Natural killer cell (primary cell): ENCODE data around the gene LYAR. TPM values are rescaled to one million over a fixed set of nuclear protein-coding genes. Genes with fewer than 3 reads are reported as not detected.
A peak's percentile ranks its signal among the peaks of the same experiment; 100 is the strongest.
"Not testable (repeated sequence)": the region's sequence is repeated elsewhere in the genome, so short reads cannot be mapped to it uniquely, and the experiment has no call there.

Experiments
- ATAC-seq, 3 donors: fragments of 150-1000 bp in 2 of 3; fragments of 200-7000 bp in 1 of 3; cut with Tn5 transposase; 1 replicate in 1 of 3; 2 replicates in 2 of 3; pipeline ENCODE4 v1.10.0; 2021; ENCODE audit warnings: mild to moderate bottlenecking in 2 of 3, moderate library complexity in 2 of 3
- DNase-seq, 2 donors: peaks; one replicate each; pipeline versions ENCODE4 v3.0.0 to v3.0.0-alpha.2; 2013 to 2021; ENCODE audit warnings: mixed read lengths in 1 of 2
- H3K27ac ChIP-seq: one replicate; pipeline ENCODE4 v1.5.1; 2013; ENCODE audit warnings: mild to moderate bottlenecking, low read length
- H3K27me3 ChIP-seq: one replicate; pipeline ENCODE4 v1.6.1; 2013; ENCODE audit warnings: low read length; ENCODE audit not compliant: control insufficient read depth, insufficient read depth
- H3K36me3 ChIP-seq: one replicate; pipeline ENCODE4 v1.6.1; 2013; ENCODE audit warnings: low read length; ENCODE audit not compliant: control insufficient read depth, insufficient read depth
- H3K4me1 ChIP-seq: one replicate; pipeline ENCODE4 v1.6.1; 2013; ENCODE audit warnings: low read length; ENCODE audit not compliant: control insufficient read depth, insufficient read depth
- H3K4me3 ChIP-seq: one replicate; pipeline ENCODE4 v1.5.1; 2013; ENCODE audit warnings: low read length
- H3K9me3 ChIP-seq: one replicate; pipeline ENCODE4 v1.6.1; 2013; ENCODE audit warnings: low read length; ENCODE audit not compliant: control insufficient read depth, insufficient read depth
- H3K27ac Mint-ChIP-seq, 2 donors: one replicate each; pipeline ENCODE4 v1.8.0; 2022; ENCODE audit warnings: mild to moderate bottlenecking in 2 of 2, mixed read lengths in 2 of 2, moderate library complexity in 1 of 2
- H3K27me3 Mint-ChIP-seq, 2 donors: one replicate each; pipeline ENCODE4 v1.8.0; 2022; ENCODE audit warnings: low read depth in 2 of 2, mixed read lengths in 2 of 2
- H3K36me3 Mint-ChIP-seq: one replicate; pipeline ENCODE4 v1.8.0; 2022; ENCODE audit warnings: mixed read lengths
- H3K4me1 Mint-ChIP-seq, 2 donors: one replicate each; pipeline ENCODE4 v1.8.0; 2022; ENCODE audit warnings: mixed read lengths in 2 of 2
- H3K4me3 Mint-ChIP-seq: one replicate; pipeline ENCODE4 v1.8.0; 2022; ENCODE audit warnings: mild to moderate bottlenecking, moderate library complexity, mixed read lengths
- H3K9me3 Mint-ChIP-seq, 2 donors: one replicate each; pipeline ENCODE4 v1.8.0; 2022; ENCODE audit warnings: mixed read lengths in 2 of 2
- CTCF ChIP-seq: fragments of 200-600 bp; IDR thresholded peaks from one replicate; pipeline ENCODE4 v1.8.0; 2022; ENCODE audit warnings: antibody characterized with exemption
- WGBS: methylation state at CpG from one replicate; pipeline ENCODE4 v1.1.7; 2013; ENCODE audit warnings: missing lambda C conversion rate; ENCODE audit not compliant: insufficient coverage; 5-methylcytosine and 5-hydroxymethylcytosine counted together
- intact Hi-C: fragments of 100-400 bp; cut with micrococcal nuclease; formaldehyde crosslinking; loops from one replicate; pipeline ENCODE4 v1.14.2; 2022
- total RNA-seq, 4 donors: library from RNA; stranded (reverse); fragments of 120-200 nt in 1 of 4; gene quantifications; one replicate each; pipeline versions ENCODE4 v1.2.3 to v1.2.4, GENCODE V29; 2013 to 2022

Gene LYAR
- total RNA-seq, 3 donors from 2014 or later (not counting 1 experiment from before 2014, with no cell fraction given), result 42.9 to 81.1 (median 55.8) TPM

DNA sequence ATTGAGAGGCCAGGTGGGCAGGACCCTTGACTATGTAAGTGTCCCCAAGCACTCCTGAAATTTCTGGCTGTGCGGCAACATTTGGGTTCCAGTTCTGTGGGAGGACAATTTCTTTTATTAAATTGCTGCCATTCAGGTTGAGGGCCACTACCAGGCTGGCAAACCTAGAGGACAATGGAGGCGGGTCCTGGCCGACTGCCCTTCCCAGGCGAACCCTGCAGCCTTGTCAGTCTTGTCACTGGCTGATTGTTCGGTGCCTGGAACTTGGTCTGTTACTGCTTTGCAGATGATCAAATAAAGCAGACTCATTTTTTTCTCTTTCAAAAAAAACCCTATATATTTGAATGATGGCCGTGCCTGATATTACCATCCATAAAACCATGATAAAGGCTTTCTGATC is 35.3 kb downstream of the LYAR start:
- H3K4me1 ChIP-seq, result no peaks in the 10 kb centered on the region
- ATAC-seq, result no peak
- no peak overlapping the region for H3K27ac Mint-ChIP-seq

GRCh38 chr4:4254199-4254598 is 35.8 kb downstream of the LYAR start:
- 89% methylated on average over 11 of the region's 11 CpGs for WGBS

More for the DNA sequence above, 35.3 kb downstream of the LYAR start:
- Histone ChIP-seq H3K4me3 (no peak overlapping the region), H3K27me3 (no peaks in the 10 kb centered on the region), H3K36me3 (no peaks in the 10 kb centered on the region), H3K27ac (no peak overlapping the region), H3K9me3 (no peaks in the 10 kb centered on the region)
- Mint-ChIP-seq H3K9me3 (no peaks in the 10 kb centered on the region), H3K27me3 (peaks cover 0 to 3% of the 10 kb centered on the region in 2 donors), H3K36me3 (no peaks in the 10 kb centered on the region), H3K4me1 (no peaks in the 10 kb centered on the region), H3K4me3 (no peak overlapping the region)
- intact Hi-C loops, result no loop called here
- 84% methylated on average over 6 of the region's 6 CpGs for WGBS
- no peak for TF ChIP-seq CTCF
- DNase-seq, result no peak

DNA sequence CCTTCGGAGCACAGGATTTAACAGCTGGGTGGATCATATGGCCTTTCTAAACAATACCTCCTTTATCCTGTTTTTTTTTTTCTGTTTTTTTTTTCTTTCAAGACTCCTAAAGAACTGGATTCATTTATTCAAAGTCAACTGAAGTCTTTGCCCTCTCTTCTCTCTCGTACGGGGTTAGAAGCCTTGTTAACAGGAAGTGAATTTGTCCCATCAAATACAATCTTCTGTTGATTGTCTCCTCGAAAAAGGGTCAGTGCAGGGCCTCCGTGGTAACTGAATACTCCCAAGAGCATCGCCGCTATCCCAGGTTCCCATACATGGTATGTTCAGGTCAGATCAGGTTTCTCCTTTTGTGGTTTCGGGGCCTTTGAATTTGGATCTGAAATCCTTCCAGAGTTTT is 40.1 kb downstream of the LYAR start:
- peak overlapping the region in 1 of 2 donors; percentile 60 for H3K27ac Mint-ChIP-seq
- peak overlapping the region; percentile 26 for H3K4me3 Mint-ChIP-seq
- H3K4me1 Mint-ChIP-seq, result peaks cover 21 to 30% of the 10 kb centered on the region in 2 donors
- 96% methylated on average over 8 of the region's 8 CpGs for WGBS
- peaks cover 0 to 3% of the 10 kb centered on the region in 2 donors for H3K27me3 Mint-ChIP-seq
- DNase-seq (no peak), ATAC-seq (no peak)
- intact Hi-C loops, result no loop called here
- peaks cover 5% of the 10 kb centered on the region for H3K36me3 ChIP-seq
- H3K9me3 ChIP-seq, result no peaks in the 10 kb centered on the region
- no peaks in the 10 kb centered on the region for H3K27me3 ChIP-seq
- H3K4me3 ChIP-seq, result no peak overlapping the region
- H3K4me1 ChIP-seq, result peaks cover 12% of the 10 kb centered on the region
- no peak for TF ChIP-seq CTCF
- H3K9me3 Mint-ChIP-seq, result no peaks in the 10 kb centered on the region
- no peak overlapping the region for H3K27ac ChIP-seq
- no peaks in the 10 kb centered on the region for H3K36me3 Mint-ChIP-seq

More at GRCh38 chr4:4254199-4254598, 35.8 kb downstream of the LYAR start:
- H3K4me1 ChIP-seq, result no peaks in the 10 kb centered on the region
- no peaks in the 10 kb centered on the region for H3K36me3 ChIP-seq
- TF ChIP-seq CTCF, result no peak
- intact Hi-C loops, result no loop called here
- Mint-ChIP-seq H3K4me3 (no peak overlapping the region), H3K27ac (no peak overlapping the region), H3K9me3 (no peaks in the 10 kb centered on the region), H3K27me3 (peaks cover 0 to 3% of the 10 kb centered on the region in 2 donors), H3K4me1 (peaks cover 1 to 2% of the 10 kb centered on the region in 2 donors), H3K36me3 (no peaks in the 10 kb centered on the region)
- no peak overlapping the region for H3K4me3 ChIP-seq
- no peaks in the 10 kb centered on the region for H3K9me3 ChIP-seq
- ATAC-seq, result no peak
- H3K27me3 ChIP-seq, result no peaks in the 10 kb centered on the region
- H3K27ac ChIP-seq, result no peak overlapping the region
- no peak for DNase-seq

- DNase-seq, H3K27ac ChIP-seq, H3K36me3 Mint-ChIP-seq, H3K4me3 ChIP-seq, intact Hi-C loops, ATAC-seq, H3K36me3 ChIP-seq, H3K9me3 Mint-ChIP-seq, H3K9me3 ChIP-seq, H3K27me3 Mint-ChIP-seq, H3K4me3 Mint-ChIP-seq, H3K27me3 ChIP-seq: not testable (repeated sequence)
- WGBS, result 96% methylated on average over 15 of the region's 15 CpGs
- peaks cover 12% of the 10 kb centered on the region for H3K4me1 ChIP-seq
- Mint-ChIP-seq H3K4me1 (peaks cover 21 to 30% of the 10 kb centered on the region in 2 donors), H3K27ac (peak overlapping the region; percentile 99)
These were observed 40.6 kb downstream of the LYAR start for GRCh38 chr4:4249342-4249741.
